HG02798 (cell line): ENCODE results near the gene DAB1.

Experiments
- ATAC-seq: cut with Tn5 transposase; IDR thresholded peaks from one replicate; pipeline ENCODE4 v1.9.1; 2021; ENCODE audit warnings: mild to moderate bottlenecking; ENCODE audit not compliant: unreplicated experiment, poor library complexity

Gene DAB1

DNA sequence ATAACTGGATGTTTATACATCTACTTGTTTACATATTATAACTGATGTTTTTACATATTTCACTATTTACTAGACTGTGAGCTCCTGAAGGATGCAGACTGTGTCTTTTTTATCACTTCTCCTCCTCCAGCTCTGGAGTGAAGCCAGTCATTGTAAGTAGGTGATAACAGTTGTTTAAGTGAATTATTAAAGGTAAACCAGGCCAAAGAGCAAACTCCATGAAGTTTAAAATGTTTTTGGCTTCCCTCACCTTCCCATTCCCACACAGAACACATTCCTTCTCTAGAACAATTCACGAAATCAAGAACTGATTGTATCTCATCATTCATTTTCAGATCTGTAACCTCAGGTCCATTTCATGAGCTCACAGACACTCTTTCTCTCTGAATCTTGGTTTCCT, 98.3 kb downstream of the DAB1 start:
- no peak for ATAC-seq

DNA sequence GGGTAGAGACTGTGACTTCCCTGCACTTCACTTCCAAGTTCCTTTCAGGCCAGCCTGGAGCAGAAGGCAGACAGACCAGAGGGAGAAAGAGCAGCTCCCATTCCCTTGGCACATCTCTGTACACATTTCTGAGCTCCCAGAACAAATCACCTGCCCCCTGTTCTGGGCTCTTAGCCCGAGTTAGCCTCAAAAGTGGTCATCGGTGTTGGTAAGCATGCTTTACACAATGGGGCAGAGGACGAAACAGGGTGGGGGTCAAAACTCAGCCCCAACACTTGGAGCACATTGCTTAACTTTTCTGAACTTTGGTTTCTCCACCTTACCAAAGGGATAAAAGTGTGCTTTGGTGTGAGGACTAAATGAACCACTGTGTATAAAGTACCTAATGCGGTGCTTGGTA, 98.7 kb downstream of the DAB1 start:
- ATAC-seq = no peak

DNA sequence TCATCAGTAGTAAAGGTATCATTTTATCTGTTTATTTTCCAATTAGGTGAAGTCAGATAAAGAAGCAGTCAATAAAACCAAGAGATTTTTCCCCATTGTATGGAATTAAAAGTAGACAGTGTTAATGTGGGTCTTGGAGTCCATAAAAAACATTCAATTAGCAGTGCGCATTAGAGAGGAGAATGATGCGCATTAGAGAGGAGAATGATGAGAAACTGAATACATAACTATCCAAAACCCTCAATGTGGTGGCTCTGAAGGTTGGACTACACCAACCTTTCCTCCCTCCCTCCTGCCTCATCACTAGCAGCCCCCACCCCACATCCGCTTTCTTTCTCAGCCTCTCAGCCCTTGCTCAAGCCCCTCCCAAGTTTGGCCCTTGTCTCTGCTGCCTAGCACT, 99.5 kb downstream of the DAB1 start:
- no peak for ATAC-seq

DNA sequence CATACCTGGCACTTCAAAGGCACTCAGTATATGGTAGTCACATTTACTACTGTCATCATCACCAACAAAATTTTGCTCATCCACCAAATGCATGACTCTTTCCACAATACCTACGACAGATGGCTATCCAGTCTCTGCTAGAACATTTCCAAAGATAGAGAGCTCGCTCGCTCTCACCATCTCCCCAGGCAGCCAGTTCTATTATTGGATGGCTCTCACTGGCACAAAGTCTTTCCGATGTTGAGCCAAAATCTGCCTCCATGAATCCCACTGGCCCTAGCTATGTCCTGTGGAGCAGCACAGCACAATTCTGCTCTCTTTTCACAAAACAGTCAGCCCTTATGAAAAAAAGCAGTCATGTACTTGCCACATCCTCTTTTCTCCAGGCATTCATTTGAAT, 102.1 kb downstream of the DAB1 start:
- no peak for ATAC-seq

DNA sequence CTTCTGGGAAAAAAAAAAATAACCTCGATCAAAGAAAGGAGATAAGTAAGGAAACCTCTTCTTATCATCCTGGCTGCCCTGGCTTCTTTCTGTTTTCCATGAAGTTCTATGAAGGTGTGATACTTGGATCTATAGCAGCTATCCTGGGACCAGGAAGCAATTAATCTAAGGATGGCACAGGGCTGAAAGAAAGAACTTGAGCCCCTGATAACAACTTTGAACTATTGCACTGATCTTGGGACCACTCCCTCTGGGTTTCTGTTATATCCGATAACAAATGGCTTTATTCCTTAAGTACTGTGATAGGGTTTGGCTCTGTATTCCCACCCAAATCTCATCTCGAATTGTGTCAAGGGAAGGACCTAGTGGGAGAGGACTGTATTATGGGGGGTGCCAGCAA, 104.1 kb downstream of the DAB1 start:
- ATAC-seq = no peak

DNA sequence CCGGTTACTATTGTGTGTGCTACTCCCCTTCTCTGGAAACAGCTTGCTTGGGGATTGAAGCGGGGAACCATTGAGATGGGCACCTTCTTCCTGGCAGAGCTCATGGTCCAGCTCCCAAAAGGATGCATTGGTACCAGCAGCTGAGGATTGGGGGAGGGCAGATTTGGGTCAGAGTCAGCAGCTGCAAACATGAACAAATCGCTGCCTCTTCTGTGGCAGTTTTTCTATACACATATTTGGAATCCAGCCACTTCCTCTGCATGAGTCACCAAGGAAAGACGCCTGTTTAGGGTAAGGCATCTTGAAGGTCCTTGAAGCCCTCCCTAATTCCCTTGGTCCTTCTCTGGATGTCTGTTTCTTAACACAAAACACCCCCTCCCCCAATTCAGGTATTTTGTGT, 104.7 kb downstream of the DAB1 start:
- no peak for ATAC-seq

DNA sequence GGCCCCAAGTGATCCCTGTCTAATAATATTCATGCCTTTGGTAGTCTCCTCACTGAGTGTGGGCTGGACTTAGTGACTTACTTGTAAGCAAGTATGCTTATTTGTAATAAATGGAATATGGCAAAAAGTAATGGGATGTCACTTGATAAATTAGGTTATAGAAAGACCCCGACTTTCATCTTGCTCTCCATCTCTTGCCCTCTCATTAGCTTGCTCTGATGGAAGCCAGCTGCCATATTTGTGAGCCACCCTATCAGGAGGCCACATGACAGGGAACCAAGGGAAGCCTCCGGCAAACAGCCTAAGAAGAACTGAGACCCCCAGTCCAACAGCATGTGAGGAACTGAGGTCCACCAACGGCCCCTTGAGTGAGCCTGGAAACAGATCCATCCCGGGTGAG, 107.0 kb downstream of the DAB1 start:
- no peak for ATAC-seq

DNA sequence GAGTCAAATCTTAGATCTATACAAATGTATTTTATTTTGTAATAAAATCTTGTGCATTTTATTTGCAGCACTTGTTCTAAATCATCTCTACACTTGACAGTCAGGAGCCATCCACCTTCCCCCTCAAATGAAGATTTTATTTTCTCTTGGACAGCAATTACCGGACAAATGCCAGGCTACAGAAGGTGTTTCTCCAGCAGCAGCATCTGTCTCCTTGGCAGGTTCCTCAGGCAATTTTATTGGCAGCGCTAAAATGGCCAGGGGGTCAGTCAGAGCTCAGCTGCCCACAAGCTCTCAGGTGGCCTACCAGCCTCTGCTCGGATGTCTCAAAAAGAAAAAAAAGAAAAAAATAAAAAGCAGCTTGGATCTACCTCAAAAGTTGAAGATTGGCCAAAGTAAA, 107.6 kb downstream of the DAB1 start:
- no peak for ATAC-seq

DNA sequence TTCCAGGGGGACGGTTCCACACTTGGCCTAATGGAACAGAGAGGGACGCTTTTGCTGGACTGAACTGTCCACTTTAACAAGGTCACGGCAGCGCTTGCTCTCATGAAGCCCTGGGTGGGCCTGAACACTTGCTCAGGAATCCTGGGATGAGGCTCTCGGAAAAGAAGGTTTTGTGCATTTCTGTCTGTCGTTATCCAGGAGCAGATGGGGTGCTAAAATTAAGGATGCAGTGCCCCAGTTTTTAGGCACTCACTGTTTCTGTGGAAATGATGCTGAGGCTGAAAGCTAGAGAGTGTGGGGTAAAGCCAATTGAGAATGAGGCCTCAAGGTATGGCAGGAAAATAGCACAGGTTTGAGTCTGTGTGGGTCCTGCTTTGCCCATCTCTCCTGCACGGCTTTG, 111.0 kb downstream of the DAB1 start:
- no peak for ATAC-seq

DNA sequence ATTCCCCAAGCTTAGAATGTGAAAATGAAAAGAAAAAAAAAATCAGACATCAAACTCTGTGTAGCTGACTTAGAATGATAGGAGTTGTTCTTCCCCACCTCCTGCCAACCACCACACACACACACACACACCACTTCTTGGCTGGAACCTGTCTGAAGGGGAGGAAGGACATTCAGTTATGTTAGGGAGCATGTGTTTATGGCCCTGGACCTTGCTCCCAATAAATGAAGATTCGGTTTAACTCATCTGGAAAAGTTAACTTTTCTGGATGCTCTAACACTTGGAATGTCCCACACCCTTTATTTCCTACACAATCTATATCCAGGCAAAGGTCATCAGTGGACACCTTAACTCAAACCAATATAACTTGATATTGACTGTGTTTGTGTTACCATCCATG, 112.4 kb downstream of the DAB1 start:
- no peak for ATAC-seq

DNA sequence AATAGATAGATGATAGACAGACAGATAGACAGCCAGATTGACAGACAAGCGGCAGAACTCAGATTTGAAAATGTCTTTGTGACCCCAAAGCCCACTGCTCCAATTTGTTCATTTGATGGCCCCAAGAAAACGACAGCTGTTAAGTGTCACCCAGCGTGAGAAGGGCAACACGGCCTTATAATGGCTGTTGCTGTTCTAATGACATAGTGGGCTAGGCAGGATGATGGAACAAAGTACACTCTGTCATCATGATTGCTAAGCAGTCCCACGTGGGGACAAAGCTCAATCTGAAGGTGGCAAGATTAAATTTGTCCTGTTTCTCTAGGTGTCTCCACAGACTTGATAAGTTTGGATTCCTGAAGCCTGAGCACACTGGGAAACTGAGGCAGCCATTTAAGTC, 112.9 kb downstream of the DAB1 start:
- no peak for ATAC-seq

DNA sequence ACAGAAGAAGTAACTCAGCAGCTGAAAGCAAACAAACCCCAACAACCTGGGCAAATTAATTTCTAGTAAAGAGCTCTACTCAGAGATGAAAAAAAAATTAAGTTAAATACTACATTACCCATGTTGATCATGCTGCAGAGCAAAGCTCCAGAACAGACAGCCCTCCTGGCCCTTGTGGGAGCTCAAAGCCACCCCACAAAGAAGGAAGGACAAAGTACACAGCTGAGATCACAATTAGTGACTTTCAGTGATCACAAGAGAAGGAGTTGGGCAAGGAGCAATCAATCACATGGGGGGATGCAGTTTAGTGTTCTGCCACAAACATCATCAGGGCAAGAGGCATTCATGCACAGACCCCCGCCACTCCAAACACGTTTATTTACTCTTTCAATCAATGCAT, 114.2 kb downstream of the DAB1 start:
- ATAC-seq = no peak

DNA sequence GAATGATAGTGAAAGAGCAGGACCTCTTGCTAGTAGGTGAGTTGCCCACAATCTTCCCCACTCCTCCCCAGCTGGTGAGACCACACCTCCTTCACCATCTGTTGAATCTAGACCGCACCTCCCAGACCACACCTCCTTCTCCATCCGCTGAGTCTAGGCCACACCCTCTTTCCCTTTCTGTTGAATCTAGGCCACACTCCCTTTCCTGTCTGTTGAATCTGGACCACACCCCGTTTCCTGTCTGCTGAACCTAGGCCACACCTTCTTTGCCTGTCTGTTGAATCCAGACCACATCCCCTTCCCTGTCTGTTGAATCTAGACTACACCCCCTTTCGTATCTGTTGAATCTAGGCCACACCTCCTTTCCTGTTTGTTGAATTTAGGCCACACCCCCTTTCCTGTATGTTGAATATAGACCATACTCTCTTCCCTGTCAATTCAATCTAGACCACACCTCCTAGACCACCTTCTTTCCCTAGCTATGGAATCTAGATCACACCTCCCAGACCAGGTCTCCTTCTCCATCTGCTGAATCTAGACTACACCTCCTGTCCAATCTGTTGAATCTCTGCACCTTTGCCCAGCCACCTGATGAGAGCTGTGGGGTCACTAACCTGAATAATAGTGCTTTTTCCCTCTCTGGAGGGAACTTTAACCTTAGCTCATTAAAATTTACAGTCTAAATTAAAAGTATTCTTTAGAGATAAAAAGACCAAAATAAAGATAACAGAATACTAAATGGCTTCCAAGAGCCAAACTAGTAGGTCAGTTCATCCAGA, 116.3 kb downstream of the DAB1 start:
- ATAC-seq = no peak

DNA sequence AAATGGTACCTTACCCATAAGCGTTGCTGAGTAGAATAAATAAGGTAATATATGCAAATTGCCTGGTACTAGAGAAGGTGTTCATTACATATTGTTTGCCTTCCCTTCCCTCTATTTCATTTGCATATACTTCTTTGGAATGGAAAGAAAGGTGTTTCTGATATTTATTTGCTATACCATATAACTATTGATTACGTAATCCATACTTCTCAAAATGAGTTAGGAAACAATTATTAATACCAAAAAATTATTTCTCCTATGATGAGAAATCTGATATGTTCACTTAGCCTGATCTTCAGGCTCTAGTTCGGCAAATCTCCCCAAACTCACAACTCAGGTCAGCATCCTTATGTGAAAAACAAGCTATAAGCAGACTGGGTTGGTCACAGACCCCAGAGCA, 119.3 kb downstream of the DAB1 start:
- no peak for ATAC-seq

DNA sequence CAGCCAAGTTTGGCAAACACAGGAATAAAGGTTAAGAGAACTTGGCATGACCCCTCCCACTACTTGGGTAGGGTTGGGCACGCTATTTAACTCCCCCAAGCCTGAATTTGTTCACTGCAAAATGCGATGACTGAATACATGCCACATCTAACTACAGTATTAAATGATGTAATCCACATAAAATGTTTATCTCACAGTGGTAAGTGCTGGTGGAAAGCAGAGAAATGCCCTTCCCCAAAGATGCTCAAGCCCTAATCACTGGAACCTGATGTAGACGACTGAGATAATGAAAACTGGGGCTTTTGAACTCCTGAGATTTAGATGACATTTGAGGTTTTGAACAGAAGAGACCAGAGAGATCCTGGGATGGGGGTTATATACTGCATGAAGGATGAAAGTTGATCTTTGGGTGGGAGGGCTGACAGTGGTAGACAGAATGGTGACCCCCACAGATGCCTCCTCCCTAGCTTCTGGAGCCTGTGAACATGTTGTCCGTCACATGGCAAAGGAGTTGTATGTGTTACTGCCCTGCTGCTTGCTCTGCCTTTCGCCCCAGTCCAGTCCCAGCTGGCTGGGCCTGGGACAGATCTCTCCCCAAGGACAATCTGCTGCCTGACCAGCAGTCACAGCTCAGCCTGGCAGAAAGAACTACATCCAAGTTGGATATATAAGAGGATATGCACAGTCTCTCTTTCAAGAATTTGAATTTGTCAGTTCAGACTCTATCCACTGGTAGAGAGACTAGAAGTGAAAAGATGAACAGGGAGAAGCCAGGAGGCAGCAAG, 120.9 kb downstream of the DAB1 start:
- ATAC-seq = no peak

DNA sequence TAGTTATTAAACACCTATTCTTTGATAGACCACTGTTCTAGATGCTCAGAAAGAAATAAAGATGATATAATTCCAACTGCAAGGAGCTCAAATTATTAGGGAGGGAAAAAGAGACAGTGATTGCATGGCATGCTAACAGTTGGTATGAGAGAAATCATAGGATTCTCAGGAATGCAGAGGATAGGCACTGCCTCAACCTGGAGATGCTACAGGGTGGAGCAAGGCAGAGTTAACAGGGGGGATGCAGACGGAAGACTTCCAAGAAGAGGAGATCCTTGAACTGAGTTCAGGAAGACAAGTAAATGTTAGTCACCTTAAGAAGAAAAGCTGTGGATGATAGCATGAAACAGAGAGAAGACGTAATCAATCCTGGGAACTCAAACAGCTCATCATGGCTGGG, 123.7 kb downstream of the DAB1 start:
- ATAC-seq = no peak

DNA sequence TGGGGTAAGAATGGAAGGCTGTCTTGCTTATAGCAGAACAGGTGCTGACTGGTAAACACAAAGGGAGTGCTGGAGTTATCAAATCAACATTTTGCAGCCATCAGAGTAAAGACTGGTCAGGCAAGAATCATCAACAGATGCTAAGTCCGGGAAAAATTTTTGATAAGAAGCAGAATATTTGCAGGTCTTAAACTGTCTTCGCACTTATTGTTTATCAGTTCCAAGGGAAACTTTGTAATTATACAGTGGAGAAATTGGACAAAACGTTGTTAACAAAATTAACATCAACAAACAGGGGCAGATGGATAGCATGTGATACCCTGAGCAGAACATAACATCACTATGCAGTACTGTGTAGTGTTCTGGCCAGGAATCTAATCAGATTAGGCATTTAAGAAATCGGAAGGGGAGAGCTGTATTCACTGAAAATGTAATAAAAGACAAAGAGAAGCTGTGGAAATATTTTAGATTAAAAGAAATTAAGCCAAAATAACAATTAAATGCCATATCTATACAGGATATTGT, 127.1 kb downstream of the DAB1 start:
- no peak for ATAC-seq

DNA sequence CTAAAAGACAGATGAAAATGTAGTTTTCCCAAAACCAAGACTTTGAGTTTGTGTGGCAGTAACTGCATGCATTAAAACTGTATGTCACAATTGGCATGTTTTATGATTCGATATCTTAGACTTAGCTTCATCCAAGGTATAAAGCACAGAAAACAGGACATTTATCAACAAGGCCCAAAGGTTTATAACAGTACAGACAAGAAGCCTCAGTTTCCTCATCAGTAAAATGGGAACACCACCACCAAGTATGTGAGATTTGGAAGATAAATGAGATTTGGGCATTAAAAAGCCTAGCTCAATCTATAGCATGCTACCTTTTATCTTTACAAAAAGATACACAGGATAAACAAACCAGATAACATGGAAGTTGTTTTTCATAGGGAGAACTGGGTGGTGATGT, 128.5 kb downstream of the DAB1 start:
- ATAC-seq = no peak

DNA sequence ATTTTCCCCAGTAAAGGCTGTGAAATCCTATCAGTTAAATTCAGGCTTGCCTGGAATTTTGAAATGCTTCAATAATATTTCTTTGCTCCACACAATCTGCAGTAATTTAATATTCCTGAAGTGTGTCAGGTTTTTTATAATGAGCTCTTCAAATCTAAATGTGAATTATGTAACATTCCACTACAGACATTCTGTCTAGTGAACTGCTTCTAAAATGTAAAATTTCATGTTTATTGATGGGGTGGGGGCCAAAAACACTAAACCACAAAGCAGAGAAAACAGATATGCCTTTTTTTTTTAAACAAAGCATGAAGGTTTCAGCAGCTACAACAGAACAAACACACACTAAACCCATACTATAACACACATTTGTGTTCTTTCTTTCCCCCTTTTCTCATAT, 129.7 kb downstream of the DAB1 start:
- ATAC-seq = no peak

DNA sequence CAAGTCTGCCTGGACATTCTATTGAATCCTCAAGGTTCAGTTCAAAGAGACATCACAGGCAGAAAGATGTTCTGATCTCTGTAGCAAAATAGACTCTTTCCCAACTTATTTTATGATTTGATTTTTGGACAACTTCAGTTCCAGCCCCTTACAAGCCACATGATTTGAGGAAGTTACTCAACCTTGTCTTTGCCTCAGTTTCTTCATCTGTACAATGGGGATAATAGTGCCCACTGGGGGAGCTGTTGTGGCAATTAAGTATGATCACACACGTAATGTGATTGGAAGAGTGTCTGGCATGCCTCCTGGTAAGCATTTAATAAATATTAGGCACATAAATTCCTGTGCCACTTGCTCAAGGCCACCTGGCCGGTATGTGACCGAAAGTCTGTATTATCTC, 130.6 kb downstream of the DAB1 start:
- no peak for ATAC-seq

DNA sequence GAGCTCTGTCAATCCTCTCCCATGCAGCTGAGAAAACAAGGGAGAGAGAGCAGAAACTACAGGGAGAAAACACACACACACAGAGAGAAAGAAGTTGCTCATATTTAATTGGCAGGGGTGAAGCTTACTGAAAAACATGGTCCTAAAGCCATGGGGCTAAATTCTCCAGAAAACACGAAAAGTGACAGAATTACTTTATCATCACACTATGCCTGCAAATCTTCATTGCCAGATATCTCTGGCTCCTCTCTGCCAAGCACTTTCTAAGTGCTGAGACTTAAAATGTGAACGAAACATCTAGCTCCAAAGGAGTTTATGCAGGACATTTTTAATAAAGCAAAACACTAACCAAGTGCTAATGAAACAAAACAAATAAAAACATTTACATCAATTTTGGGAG, 134.1 kb downstream of the DAB1 start:
- ATAC-seq = no peak

DNA sequence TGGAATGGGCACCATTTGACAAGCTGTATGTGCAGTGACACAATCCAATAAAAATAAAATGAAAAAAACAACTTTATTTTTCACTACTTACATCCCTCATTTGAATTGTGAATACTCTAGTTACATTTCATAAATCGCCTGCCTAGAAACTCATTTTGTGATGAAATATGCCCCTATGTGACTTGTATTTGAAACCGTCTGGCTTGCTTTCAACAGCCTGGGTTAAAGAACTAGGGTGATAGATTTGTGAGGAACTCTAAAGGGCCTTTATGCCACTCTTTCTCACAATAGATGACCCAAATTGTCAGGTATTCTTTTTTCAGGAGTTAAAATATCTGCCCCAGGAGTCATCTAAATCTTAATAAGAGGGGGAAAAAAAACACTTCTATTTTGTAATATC, 137.9 kb downstream of the DAB1 start:
- ATAC-seq = no peak
